A549 (cell line): ENCODE data around the gene CRK. TPM values are rescaled to one million over a fixed set of nuclear protein-coding genes. Genes with fewer than 3 reads are reported as not detected.

Experiments
- ATAC-seq, 2 experiments: fragments of 200-7000 bp in 1 of 2; fragments of >200 bp in 1 of 2; cut with Nextera tagmentation in 1 of 2; cut with Tn5 transposase in 1 of 2; 3 replicates each; pipeline versions ENCODE4 v1.8.0 to v1.9.1; 2018 to 2020; ENCODE audit warnings: mild to moderate bottlenecking in 1 of 2, moderate library complexity in 1 of 2
- CTCF ChIA-PET: fragments of 300-600 bp; sonication (Branson Sonifier 250); formaldehyde crosslinking; extraction: SDS; loops from one replicate; lab custom pipeline; 2021; ENCODE audit warnings: antibody characterized with exemption, inconsistent platforms; lab: Yijun Ruan, JAX
- POLR2A ChIA-PET: fragments of 350-600 bp; formaldehyde crosslinking; extraction: SDS; loops from one replicate; lab custom pipeline; 2021; ENCODE audit warnings: antibody characterized with exemption, inconsistent platforms; lab: Yijun Ruan, JAX
- DNase-seq, 2 experiments: peaks; one replicate each; pipeline versions ENCODE4 v3.0.0 to v3.0.0-alpha.2; 2011 to 2016; ENCODE audit warnings: low read depth in 1 of 2, low spot score in 1 of 2
- FAIRE-seq: peaks from 2 replicates; lab custom pipeline; 2011; peaks lifted over from hg19 to GRCh38; lab: Jason Lieb, UNC
- H3K27ac ChIP-seq, 2 experiments: fragments of >200 bp; sonication (Bioruptor Twin); formaldehyde crosslinking; 3 replicates each; pipeline ENCODE4 v1.5.1; 2016 to 2017
- H3K4me1 ChIP-seq: fragments of >200 bp; sonication (Bioruptor Twin); formaldehyde crosslinking; 3 replicates; pipeline ENCODE4 v1.6.1; 2016
- H3K4me2 ChIP-seq: fragments of >200 bp; sonication (Bioruptor Twin); formaldehyde crosslinking; 3 replicates; pipeline ENCODE4 v1.6.1; 2016
- H3K4me3 ChIP-seq: fragments of >200 bp; sonication (Bioruptor Twin); formaldehyde crosslinking; 3 replicates; pipeline ENCODE4 v1.5.1; 2016
- H3K9me3 ChIP-seq: fragments of >200 bp; sonication (Bioruptor Twin); formaldehyde crosslinking; 3 replicates; pipeline ENCODE4 v1.6.1; 2016
- CBX2 ChIP-seq: fragments of 200-600 bp; sonication (generic); IDR thresholded peaks from 2 replicates; pipeline ENCODE4 v1.6.1; 2016; ENCODE audit warnings: low read depth, mild to moderate bottlenecking, borderline replicate concordance
- CEBPB ChIP-seq, 2 experiments: fragments of >200 bp in 1 of 2; sonication (Bioruptor Twin) in 1 of 2; formaldehyde crosslinking in 1 of 2; IDR thresholded peaks; 2 replicates each; pipeline ENCODE4 v1.6.1; 2012 to 2016
- CHD4 ChIP-seq: fragments of 200-600 bp; sonication (generic); IDR thresholded peaks from 2 replicates; pipeline ENCODE4 v1.6.1; 2016; ENCODE audit warnings: antibody characterized with exemption, mild to moderate bottlenecking, borderline replicate concordance
- E2F6 ChIP-seq: IDR thresholded peaks from 2 replicates; pipeline ENCODE4 v1.6.1; 2012; ENCODE audit warnings: low read depth, borderline replicate concordance
- EHF ChIP-seq: fragments of 250-450 bp; sonication (Bioruptor Pico); IDR thresholded peaks from 2 replicates; pipeline ENCODE4 v1.5.0; 2020; ENCODE audit warnings: mild to moderate bottlenecking
- EP300 ChIP-seq, 2 experiments: fragments of >200 bp; sonication (Bioruptor Twin); formaldehyde crosslinking; IDR thresholded peaks; 2 replicates in 1 of 2; 3 replicates in 1 of 2; pipeline ENCODE4 v1.6.1; 2016 to 2017
- GATA3 ChIP-seq: IDR thresholded peaks from 2 replicates; pipeline ENCODE4 v1.6.1; 2012; ENCODE audit warnings: borderline replicate concordance
- HMGXB4 ChIP-seq: fragments of 250-450 bp; sonication (Bioruptor Pico); IDR thresholded peaks from 2 replicates; pipeline ENCODE4 v1.5.0; 2021; ENCODE audit warnings: mild to moderate bottlenecking, moderate library complexity, borderline replicate concordance
- HOXB5 ChIP-seq: fragments of 250-450 bp; sonication (Bioruptor Pico); IDR thresholded peaks from 2 replicates; pipeline ENCODE4 v1.5.0; 2020; ENCODE audit warnings: mild to moderate bottlenecking, moderate library complexity
- JUN ChIP-seq, 2 experiments: fragments of >200 bp; sonication (Bioruptor Twin); formaldehyde crosslinking; IDR thresholded peaks; 2 replicates in 1 of 2; 3 replicates in 1 of 2; pipeline ENCODE4 v1.6.1; 2016 to 2017
- KDM1A ChIP-seq: fragments of 200-600 bp; sonication (generic); IDR thresholded peaks from 2 replicates; pipeline ENCODE4 v1.6.1; 2016; ENCODE audit warnings: low read depth, mild to moderate bottlenecking
- KDM5A ChIP-seq: fragments of 200-600 bp; sonication (generic); IDR thresholded peaks from 2 replicates; pipeline ENCODE4 v1.6.1; 2016; ENCODE audit warnings: antibody characterized with exemption, mild to moderate bottlenecking
- NR3C1 ChIP-seq: fragments of >200 bp; sonication (Bioruptor Twin); formaldehyde crosslinking; IDR thresholded peaks from 3 replicates; pipeline ENCODE4 v1.6.1; 2017
- PHF8 ChIP-seq: fragments of 200-600 bp; sonication (generic); IDR thresholded peaks from 2 replicates; pipeline ENCODE4 v1.6.1; 2016; ENCODE audit warnings: low read depth, mild to moderate bottlenecking, antibody characterized with exemption, moderate library complexity, borderline replicate concordance
- POLR2A ChIP-seq: IDR thresholded peaks from 2 replicates; pipeline ENCODE4 v1.6.1; 2012; ENCODE audit warnings: mild to moderate bottlenecking, low read length
- RARB ChIP-seq: fragments of 250-450 bp; sonication (Bioruptor Pico); IDR thresholded peaks from 2 replicates; pipeline ENCODE4 v1.8.0; 2021; ENCODE audit warnings: mild to moderate bottlenecking, moderate library complexity
- RCOR1 ChIP-seq: fragments of 150-350 bp; IDR thresholded peaks from 2 replicates; pipeline ENCODE4 v1.6.1; 2014; ENCODE audit warnings: antibody characterized with exemption, low read length, low read depth
- RNF2 ChIP-seq: fragments of 200-600 bp; sonication (generic); IDR thresholded peaks from 2 replicates; pipeline ENCODE4 v1.6.1; 2016; ENCODE audit warnings: low read depth, mild to moderate bottlenecking, antibody characterized with exemption, moderate library complexity, borderline replicate concordance
- SREBF2 ChIP-seq: fragments of 450-650 bp; IDR thresholded peaks from 2 replicates; pipeline ENCODE4 v1.6.1; 2014; ENCODE audit warnings: mild to moderate bottlenecking, moderate library complexity
- TFCP2L1 ChIP-seq: fragments of 250-450 bp; sonication (Bioruptor Pico); IDR thresholded peaks from 2 replicates; pipeline ENCODE4 v1.5.0; 2021; ENCODE audit warnings: mild to moderate bottlenecking
- TP53 ChIP-seq: fragments of 250-450 bp; sonication (Bioruptor Pico); IDR thresholded peaks from 2 replicates; pipeline ENCODE4 v1.5.0; 2021; ENCODE audit warnings: mild to moderate bottlenecking, moderate library complexity
- USF2 ChIP-seq: fragments of 450-650 bp; IDR thresholded peaks from 2 replicates; pipeline ENCODE4 v1.6.1; 2014; ENCODE audit warnings: antibody characterized with exemption
- ZFP36 ChIP-seq: fragments of 450-650 bp; IDR thresholded peaks from 2 replicates; pipeline ENCODE4 v1.6.1; 2014; ENCODE audit warnings: borderline replicate concordance; ENCODE audit not compliant: partially characterized antibody
- ZSCAN20 ChIP-seq: fragments of 250-450 bp; sonication (Bioruptor Pico); IDR thresholded peaks from 2 replicates; pipeline ENCODE4 v1.8.0; 2022; ENCODE audit warnings: mild to moderate bottlenecking, moderate library complexity
- WGBS: methylation state at CpG from one replicate; pipeline ENCODE4 v1.1.6; 2017; ENCODE audit errors: missing lambda C conversion rate; 5-methylcytosine and 5-hydroxymethylcytosine counted together
- polyA plus RNA-seq, 4 experiments: library from polyadenylated mRNA; depleted of rRNA in 3 of 4; stranded (reverse); fragments of >200 nt; fragmentation: RNase III in 1 of 4; extraction: RNeasy Plus Mini Kit Qiagen cat#74134 plus additional on column Dnase treatment in 1 of 4; gene quantifications; 2 replicates in 3 of 4; 3 replicates in 1 of 4; pipeline ENCODE4 v1.2.3, GENCODE V29; 2011 to 2017
- TF ChIP-seq, protein P1 (sequence below): fragments of >200 bp; sonication (Bioruptor Twin); formaldehyde crosslinking; IDR thresholded peaks from 2 replicates; pipeline ENCODE4 v1.6.1; 2016
- TF ChIP-seq, protein P2 (sequence below): IDR thresholded peaks from 2 replicates; pipeline ENCODE4 v1.6.1; 2012
- TF ChIP-seq, protein P3 (sequence below): fragments of 250-450 bp; sonication (Bioruptor Pico); IDR thresholded peaks from 2 replicates; pipeline ENCODE4 v1.5.0; 2020; ENCODE audit warnings: low read depth, mild to moderate bottlenecking, moderate library complexity

The CRK gene
- polyA plus RNA-seq, 2 of the 4 experiments (the other 2 are of a cell fraction): 76.5 to 124 TPM

GRCh38 chr17:1486802-1487695, 31.0 kb upstream of the CRK start:
- Histone ChIP-seq H3K4me2 (peak overlapping the region; percentile 96), H3K27ac (peak overlapping the region; percentile 97), H3K4me1 (peaks cover 62% of the 10 kb centered on the region), H3K4me3 (peak overlapping the region; percentile 82), H3K9me3 (no peaks in the 10 kb centered on the region)
- no peak for TF ChIP-seq ZSCAN20 (CRISPR knock-in tag)
- 0 out of 2 replicates have a peak, but pooled peaks have one; percentile 6 for TF ChIP-seq TFCP2L1
- TF ChIP-seq KDM1A: peak; percentile 18; the same call in 1 of the 2 replicates
- no peak for TF ChIP-seq HMGXB4 (CRISPR knock-in tag)
- no peak for TF ChIP-seq CBX2
- TF ChIP-seq SREBF2: no peak
- 0 out of 2 replicates have a peak, but pooled peaks have one; percentile 2 for TF ChIP-seq RARB
- TF ChIP-seq HOXB5 (CRISPR knock-in tag): no peak
- peak; percentile 73; the same call in 1 of the 2 replicates for TF ChIP-seq RNF2
- no peak for TF ChIP-seq RCOR1
- TF ChIP-seq TP53 (CRISPR knock-in tag): 0 out of 2 replicates have a peak, but pooled peaks have one; percentile 63
- TF ChIP-seq PHF8: peak; percentile 20; the same call in 1 of the 2 replicates
- no peak for TF ChIP-seq NR3C1
- TF ChIP-seq, protein P1, sequence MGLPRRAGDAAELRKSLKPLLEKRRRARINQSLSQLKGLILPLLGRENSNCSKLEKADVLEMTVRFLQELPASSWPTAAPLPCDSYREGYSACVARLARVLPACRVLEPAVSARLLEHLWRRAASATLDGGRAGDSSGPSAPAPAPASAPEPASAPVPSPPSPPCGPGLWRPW: no peak
- 0 out of 2 replicates have a peak, but pooled peaks have one; percentile 9 for TF ChIP-seq GATA3
- TF ChIP-seq, protein P2, sequence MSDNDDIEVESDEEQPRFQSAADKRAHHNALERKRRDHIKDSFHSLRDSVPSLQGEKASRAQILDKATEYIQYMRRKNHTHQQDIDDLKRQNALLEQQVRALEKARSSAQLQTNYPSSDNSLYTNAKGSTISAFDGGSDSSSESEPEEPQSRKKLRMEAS: peak; percentile 84
- no peak for TF ChIP-seq CEBPB (IDR thresholded peaks at IDR 0.05)
- TF ChIP-seq, protein P3, sequence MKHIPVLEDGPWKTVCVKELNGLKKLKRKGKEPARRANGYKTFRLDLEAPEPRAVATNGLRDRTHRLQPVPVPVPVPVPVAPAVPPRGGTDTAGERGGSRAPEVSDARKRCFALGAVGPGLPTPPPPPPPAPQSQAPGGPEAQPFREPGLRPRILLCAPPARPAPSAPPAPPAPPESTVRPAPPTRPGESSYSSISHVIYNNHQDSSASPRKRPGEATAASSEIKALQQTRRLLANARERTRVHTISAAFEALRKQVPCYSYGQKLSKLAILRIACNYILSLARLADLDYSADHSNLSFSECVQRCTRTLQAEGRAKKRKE: no peak
- peak; percentile 18 for TF ChIP-seq CHD4
- no peak for TF ChIP-seq USF2
- no peak for TF ChIP-seq KDM5A
- no peak; a peak in 1 of 5 replicates for TF ChIP-seq JUN (IDR thresholded peaks at IDR 0.05)
- peak; percentile 14; the same call in 1 of the 2 replicates for TF ChIP-seq POLR2A
- TF ChIP-seq ZFP36: no peak
- peak; percentile 55 for TF ChIP-seq EHF (CRISPR knock-in tag)
- TF ChIP-seq EP300 (IDR thresholded peaks at IDR 0.05): no peak
- TF ChIP-seq E2F6: peak; percentile 82
- WGBS: 7% methylated on average over 34 of the region's 74 CpGs
- peak; percentile 81 to 92 for DNase-seq
- no peak for FAIRE-seq
- peak; percentile 8 to 54; a peak in 5 of 6 replicates for ATAC-seq
- CTCF ChIA-PET: interaction anchor here (0.6 to 5.4 kb wide), 10 partner anchors 8 to 218 kb away, joined by 3 to 27 read pairs (median 4); partner anchors contain the start of genes INPP5K and RILP
- POLR2A ChIA-PET: interaction anchor here (0.5 to 4.2 kb wide), 10 partner anchors 12 to 233 kb away, joined by 3 to 29 read pairs (median 4); partner anchors contain the start of genes CRK and INPP5K
